ENCODE measurements around the gene BICD1. TPM values are rescaled to one million over a fixed set of nuclear protein-coding genes. Genes with fewer than 3 reads are reported as not detected.

The BICD1 gene
- total and polyA plus RNA-seq, 2 donors (not counting 1 experiment from before 2014, with no cell fraction given) = 11.1 to 12.4 TPM

DNA sequence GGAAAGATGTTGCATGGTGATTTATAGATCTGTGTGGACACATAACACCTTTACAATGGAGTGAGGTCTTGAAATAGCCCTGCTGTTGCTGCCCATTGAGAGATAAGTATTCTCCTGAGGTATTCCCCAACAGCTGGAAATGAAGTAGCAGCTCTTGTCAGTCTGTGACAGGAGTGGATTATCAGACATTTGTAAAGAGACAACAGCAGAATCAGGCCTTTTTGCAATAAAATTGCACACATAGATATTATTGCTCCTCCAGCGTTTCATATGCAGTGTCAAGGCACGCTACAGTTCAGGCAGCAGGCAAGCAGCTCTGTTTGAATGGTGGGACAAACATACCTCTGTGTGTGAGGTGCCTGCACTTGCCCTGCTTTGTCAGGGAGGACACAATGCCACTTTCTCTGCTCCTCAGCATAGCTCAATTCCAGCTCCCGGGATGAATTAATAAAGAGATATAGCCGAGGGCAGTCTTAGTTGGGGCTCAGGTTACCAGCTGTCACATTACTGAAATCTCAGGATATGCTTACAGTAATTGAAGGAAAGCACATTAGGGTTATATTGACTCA is 49.4 kb downstream of the BICD1 start:
- Histone ChIP-seq H2AFZ (ENCODE audit: low read length) (no peak overlapping the region), H3K4me2 (ENCODE audit: extremely low read depth, insufficient read depth, low read length) (no peak overlapping the region), H3K79me2 (ENCODE audit: control insufficient read depth, insufficient read depth, low read length) (no peaks in the 10 kb centered on the region), H3K4me3 (replicated peaks in 1 of 4; ENCODE audit: control extremely low read depth in 1 of 4, insufficient read depth in 1 of 4, low read depth in 3 of 4, low read length in 4 of 4) (no peak overlapping the region), H3K9me3 (ENCODE audit: control insufficient read depth, insufficient read depth, low read depth, low read length) (no peaks in the 10 kb centered on the region), H3K9ac (ENCODE audit: insufficient read depth, low read length) (no peak overlapping the region), H3K27ac (ENCODE audit: insufficient read depth, low read length) (no peak overlapping the region), H3K4me1 (ENCODE audit: control insufficient read depth, extremely low read depth, insufficient read depth, low read length) (no peaks in the 10 kb centered on the region), H4K20me1 (ENCODE audit: control insufficient read depth, extremely low read depth, insufficient read depth, low read length) (no peaks in the 10 kb centered on the region), H3K27me3 (ENCODE audit: control insufficient read depth, insufficient read depth, low read length) (no peaks in the 10 kb centered on the region), H3K36me3 (ENCODE audit: control insufficient read depth, insufficient read depth, low read length) (no peaks in the 10 kb centered on the region)
- DNase-seq (ENCODE audit: low read depth in 2 of 2) = no peak
- TF ChIP-seq, protein P1, sequence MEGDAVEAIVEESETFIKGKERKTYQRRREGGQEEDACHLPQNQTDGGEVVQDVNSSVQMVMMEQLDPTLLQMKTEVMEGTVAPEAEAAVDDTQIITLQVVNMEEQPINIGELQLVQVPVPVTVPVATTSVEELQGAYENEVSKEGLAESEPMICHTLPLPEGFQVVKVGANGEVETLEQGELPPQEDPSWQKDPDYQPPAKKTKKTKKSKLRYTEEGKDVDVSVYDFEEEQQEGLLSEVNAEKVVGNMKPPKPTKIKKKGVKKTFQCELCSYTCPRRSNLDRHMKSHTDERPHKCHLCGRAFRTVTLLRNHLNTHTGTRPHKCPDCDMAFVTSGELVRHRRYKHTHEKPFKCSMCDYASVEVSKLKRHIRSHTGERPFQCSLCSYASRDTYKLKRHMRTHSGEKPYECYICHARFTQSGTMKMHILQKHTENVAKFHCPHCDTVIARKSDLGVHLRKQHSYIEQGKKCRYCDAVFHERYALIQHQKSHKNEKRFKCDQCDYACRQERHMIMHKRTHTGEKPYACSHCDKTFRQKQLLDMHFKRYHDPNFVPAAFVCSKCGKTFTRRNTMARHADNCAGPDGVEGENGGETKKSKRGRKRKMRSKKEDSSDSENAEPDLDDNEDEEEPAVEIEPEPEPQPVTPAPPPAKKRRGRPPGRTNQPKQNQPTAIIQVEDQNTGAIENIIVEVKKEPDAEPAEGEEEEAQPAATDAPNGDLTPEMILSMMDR (conservative IDR thresholded peaks at IDR 0.05 in 1 of 2, IDR thresholded peaks at IDR 0.05 in 1 of 2; ENCODE audit: low read depth in 1 of 2, low read length in 2 of 2) = no peak
- TF ChIP-seq EZH2 (IDR thresholded peaks at IDR 0.05; ENCODE audit: low read length, missing control alignments) = no peak

- no peaks in the 10 kb centered on the region for H4K20me1 ChIP-seq (ENCODE audit: control insufficient read depth, extremely low read depth, insufficient read depth, low read length)
- no peak overlapping the region for H3K27ac ChIP-seq (ENCODE audit: insufficient read depth, low read length)
- no peak overlapping the region for H3K9ac ChIP-seq (ENCODE audit: insufficient read depth, low read length)
- no peaks in the 10 kb centered on the region for H3K9me3 ChIP-seq (ENCODE audit: control insufficient read depth, insufficient read depth, low read depth, low read length)
- H3K27me3 ChIP-seq (ENCODE audit: control insufficient read depth, insufficient read depth, low read length) = no peaks in the 10 kb centered on the region
- DNase-seq (ENCODE audit: low read depth in 2 of 2) = no peak
- no peak overlapping the region for H3K4me2 ChIP-seq (ENCODE audit: extremely low read depth, insufficient read depth, low read length)
- TF ChIP-seq EZH2 (IDR thresholded peaks at IDR 0.05; ENCODE audit: low read length, missing control alignments) = no peak
- TF ChIP-seq, protein P1 (conservative IDR thresholded peaks at IDR 0.05 in 1 of 2, IDR thresholded peaks at IDR 0.05 in 1 of 2; ENCODE audit: low read depth in 1 of 2, low read length in 2 of 2) = no peak
- H2AFZ ChIP-seq (ENCODE audit: low read length) = no peak overlapping the region
- H3K4me3 ChIP-seq (replicated peaks in 1 of 4; ENCODE audit: control extremely low read depth in 1 of 4, insufficient read depth in 1 of 4, low read depth in 3 of 4, low read length in 4 of 4) = no peak overlapping the region
- H3K79me2 ChIP-seq (ENCODE audit: control insufficient read depth, insufficient read depth, low read length) = no peaks in the 10 kb centered on the region
- no peaks in the 10 kb centered on the region for H3K36me3 ChIP-seq (ENCODE audit: control insufficient read depth, insufficient read depth, low read length)
- no peaks in the 10 kb centered on the region for H3K4me1 ChIP-seq (ENCODE audit: control insufficient read depth, extremely low read depth, insufficient read depth, low read length)
Observed at GRCh38 chr12:32158525-32158924, 51.9 kb downstream of the BICD1 start.

DNA sequence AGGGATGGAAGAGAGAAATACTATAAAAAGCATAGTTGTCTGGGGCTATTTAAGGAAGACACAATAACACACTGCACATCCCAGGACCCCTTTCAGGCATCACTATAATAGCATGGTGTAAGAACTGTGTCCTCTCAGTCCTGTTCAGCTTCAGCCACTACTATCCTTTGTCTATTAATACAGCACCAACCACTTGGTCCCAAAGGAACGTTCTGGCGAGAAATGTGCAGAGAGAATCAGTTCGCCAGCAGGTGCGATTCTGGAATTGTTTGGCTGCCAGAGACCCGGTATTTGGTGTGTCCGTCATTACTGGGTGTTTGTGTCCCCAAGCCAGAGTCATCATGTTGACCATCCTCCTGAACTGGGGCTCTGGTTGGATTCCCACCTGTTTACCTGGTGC is 52.7 kb downstream of the BICD1 start:
- TF ChIP-seq, protein P1 (conservative IDR thresholded peaks at IDR 0.05 in 1 of 2, IDR thresholded peaks at IDR 0.05 in 1 of 2; ENCODE audit: low read depth in 1 of 2, low read length in 2 of 2) = no peak
- no peak for TF ChIP-seq EZH2 (IDR thresholded peaks at IDR 0.05; ENCODE audit: low read length, missing control alignments)
- Histone ChIP-seq H3K9ac (ENCODE audit: insufficient read depth, low read length) (no peak overlapping the region), H3K79me2 (ENCODE audit: control insufficient read depth, insufficient read depth, low read length) (no peaks in the 10 kb centered on the region), H3K27ac (ENCODE audit: insufficient read depth, low read length) (no peak overlapping the region), H2AFZ (ENCODE audit: low read length) (no peak overlapping the region), H3K4me1 (ENCODE audit: control insufficient read depth, extremely low read depth, insufficient read depth, low read length) (no peaks in the 10 kb centered on the region), H3K4me2 (ENCODE audit: extremely low read depth, insufficient read depth, low read length) (no peak overlapping the region), H3K4me3 (replicated peaks in 1 of 4; ENCODE audit: control extremely low read depth in 1 of 4, insufficient read depth in 1 of 4, low read depth in 3 of 4, low read length in 4 of 4) (no peak overlapping the region), H3K36me3 (ENCODE audit: control insufficient read depth, insufficient read depth, low read length) (no peaks in the 10 kb centered on the region), H3K9me3 (ENCODE audit: control insufficient read depth, insufficient read depth, low read depth, low read length) (no peaks in the 10 kb centered on the region), H4K20me1 (ENCODE audit: control insufficient read depth, extremely low read depth, insufficient read depth, low read length) (no peaks in the 10 kb centered on the region), H3K27me3 (ENCODE audit: control insufficient read depth, insufficient read depth, low read length) (no peaks in the 10 kb centered on the region)
- no peak for DNase-seq (ENCODE audit: low read depth in 2 of 2)
